ENCODE results near the gene DDB1.

DDB1 gene

GRCh38 chr11:61287338-61287977 is 45.4 kb downstream of the DDB1 start:
- TF ChIP-seq CTCF (conservative IDR thresholded peaks at IDR 0.05; ENCODE audit: low read length) = no peak
- DNase-seq (ENCODE audit: low read depth) = no peak
- H3K4me3 ChIP-seq (ENCODE audit: low read length) = no peak overlapping the region

GRCh38 chr11:61283613-61284012 is 49.3 kb downstream of the DDB1 start:
- no peak overlapping the region for H3K4me3 ChIP-seq (ENCODE audit: low read length)
- no peak for TF ChIP-seq CTCF (conservative IDR thresholded peaks at IDR 0.05; ENCODE audit: low read length)
- no peak for DNase-seq (ENCODE audit: low read depth)

GRCh38 chr11:61281581-61282250 is 51.2 kb downstream of the DDB1 start:
- no peak overlapping the region for H3K4me3 ChIP-seq (ENCODE audit: low read length)
- DNase-seq (ENCODE audit: low read depth) = no peak
- no peak for TF ChIP-seq CTCF (conservative IDR thresholded peaks at IDR 0.05; ENCODE audit: low read length)

- no peak for DNase-seq (ENCODE audit: low read depth)
- no peak for TF ChIP-seq CTCF (conservative IDR thresholded peaks at IDR 0.05; ENCODE audit: low read length)
Measured at GRCh38 chr11:61280883-61281580, 51.9 kb downstream of the DDB1 start.

GRCh38 chr11:61279934-61280659 is 52.8 kb downstream of the DDB1 start:
- no peak for TF ChIP-seq CTCF (conservative IDR thresholded peaks at IDR 0.05; ENCODE audit: low read length)
- DNase-seq (ENCODE audit: low read depth) = no peak

More at GRCh38 chr11:61280883-61281580, 51.9 kb downstream of the DDB1 start:
- H3K4me3 ChIP-seq (ENCODE audit: low read length) = no peak overlapping the region

GRCh38 chr11:61278001-61278470 is 54.9 kb downstream of the DDB1 start:
- no peak overlapping the region for H3K4me3 ChIP-seq (ENCODE audit: low read length)
- DNase-seq (ENCODE audit: low read depth) = no peak
- no peak for TF ChIP-seq CTCF (conservative IDR thresholded peaks at IDR 0.05; ENCODE audit: low read length)

More at GRCh38 chr11:61279934-61280659, 52.8 kb downstream of the DDB1 start:
- no peak overlapping the region for H3K4me3 ChIP-seq (ENCODE audit: low read length)

Measured in AG10803 (cell line).